Esophagus (tissue), 2 donors: Measurements from ENCODE around the gene CRB1. TPM values are rescaled to one million over a fixed set of nuclear protein-coding genes. Genes with fewer than 3 reads are reported as not detected.

Source experiments
- H3K27ac ChIP-seq, 2 donors: one replicate each; pipeline ENCODE4 v1.5.1; 2013; ENCODE audit warnings: low read depth in 2 of 2, mild to moderate bottlenecking in 2 of 2, inconsistent platforms in 1 of 2, low read length in 1 of 2, moderate library complexity in 1 of 2
- H3K27me3 ChIP-seq, 2 donors: one replicate each; pipeline ENCODE4 v1.6.1; 2013; ENCODE audit warnings: low read length in 2 of 2, control low read depth in 1 of 2, mild to moderate bottlenecking in 1 of 2; ENCODE audit not compliant: insufficient read depth in 2 of 2, control insufficient read depth in 1 of 2
- H3K36me3 ChIP-seq, 2 donors: one replicate each; pipeline ENCODE4 v1.6.1; 2013; ENCODE audit warnings: low read length in 1 of 2; ENCODE audit not compliant: control insufficient read depth in 2 of 2, insufficient read depth in 2 of 2
- H3K4me1 ChIP-seq, 2 donors: one replicate each; pipeline ENCODE4 v1.6.1; 2013; ENCODE audit warnings: low read length in 1 of 2; ENCODE audit not compliant: control insufficient read depth in 2 of 2, insufficient read depth in 2 of 2
- H3K4me3 ChIP-seq, 2 donors: one replicate each; pipeline ENCODE4 v1.5.1; 2013; ENCODE audit warnings: low read length in 2 of 2, mild to moderate bottlenecking in 2 of 2, low read depth in 1 of 2, moderate library complexity in 1 of 2
- H3K9me3 ChIP-seq, 2 donors: one replicate each; pipeline ENCODE4 v1.6.1; 2013; ENCODE audit warnings: mild to moderate bottlenecking in 2 of 2, low read depth in 1 of 2, low read length in 1 of 2, moderate library complexity in 1 of 2; ENCODE audit not compliant: control insufficient read depth in 2 of 2, insufficient read depth in 1 of 2
- WGBS, 2 donors: extraction: QIAGEN DNeasy Blood & Tissue Kit; methylation state at CpG; one replicate each; pipeline ENCODE4 v1.1.7; 2013; 5-methylcytosine and 5-hydroxymethylcytosine counted together
- polyA plus RNA-seq, 2 donors: library from polyadenylated mRNA; stranded (reverse); fragments of 200-250 nt; gene quantifications; one replicate each; pipeline ENCODE4 v1.2.3, GENCODE V29; 2013
- donor health status: healthy with polysubstance abuse.
- donor health status: Bipolar disorder and iron deficiency.

Gene CRB1
- polyA plus RNA-seq, 2 donors = 0.01 TPM; not detected in 1

GRCh38 chr1:197250616-197251015 is 17.4 kb upstream of the CRB1 start:
- Histone ChIP-seq H3K4me1 (no peaks in the 10 kb centered on the region), H3K27ac (no peak overlapping the region), H3K27me3 (no peaks in the 10 kb centered on the region), H3K36me3 (no peaks in the 10 kb centered on the region), H3K4me3 (no peak overlapping the region), H3K9me3 (no peaks in the 10 kb centered on the region)
- 55% methylated on average over 2 of the region's 2 CpGs for WGBS, 2 donors

GRCh38 chr1:197252973-197253372 is 15.1 kb upstream of the CRB1 start:
- no peaks in the 10 kb centered on the region for H3K36me3 ChIP-seq
- no peak overlapping the region for H3K4me3 ChIP-seq
- no peaks in the 10 kb centered on the region for H3K4me1 ChIP-seq
- no peak overlapping the region for H3K27ac ChIP-seq
- no peaks in the 10 kb centered on the region for H3K9me3 ChIP-seq
- H3K27me3 ChIP-seq = no peaks in the 10 kb centered on the region
- 52 to 62% methylated on average over 4 of the region's 4 CpGs for WGBS, 2 donors

- no peak overlapping the region for H3K4me3 ChIP-seq
- no peaks in the 10 kb centered on the region for H3K9me3 ChIP-seq
- H3K4me1 ChIP-seq = no peaks in the 10 kb centered on the region
- no peaks in the 10 kb centered on the region for H3K27me3 ChIP-seq
- 52 to 57% methylated on average over 1 of the region's 1 CpG for WGBS, 2 donors
- H3K36me3 ChIP-seq = no peaks in the 10 kb centered on the region
- no peak overlapping the region for H3K27ac ChIP-seq
Observed at GRCh38 chr1:197254866-197255265, 13.2 kb upstream of the CRB1 start.

GRCh38 chr1:197264936-197265567 is 3.0 kb upstream of the CRB1 start:
- Histone ChIP-seq H3K4me3 (no peak overlapping the region), H3K36me3 (no peaks in the 10 kb centered on the region), H3K9me3 (no peaks in the 10 kb centered on the region), H3K4me1 (no peaks in the 10 kb centered on the region), H3K27ac (no peak overlapping the region), H3K27me3 (no peaks in the 10 kb centered on the region)
- 81 to 83% methylated on average over 1 of the region's 1 CpG for WGBS, 2 donors

GRCh38 chr1:197269053-197269452 is 1.0 kb downstream of the CRB1 start:
- Histone ChIP-seq H3K27me3 (no peaks in the 10 kb centered on the region), H3K27ac (no peak overlapping the region), H3K9me3 (no peaks in the 10 kb centered on the region), H3K4me3 (no peak overlapping the region), H3K36me3 (no peaks in the 10 kb centered on the region), H3K4me1 (no peaks in the 10 kb centered on the region)
- WGBS, 2 donors = 34 to 37% methylated on average over 6 of the region's 6 CpGs

GRCh38 chr1:197272791-197273190 is 4.7 kb downstream of the CRB1 start:
- no peaks in the 10 kb centered on the region for H3K27me3 ChIP-seq
- no peaks in the 10 kb centered on the region for H3K36me3 ChIP-seq
- H3K4me3 ChIP-seq = no peak overlapping the region
- H3K4me1 ChIP-seq = no peaks in the 10 kb centered on the region
- no peaks in the 10 kb centered on the region for H3K9me3 ChIP-seq
- H3K27ac ChIP-seq = no peak overlapping the region

- no peak overlapping the region for H3K27ac ChIP-seq
- H3K9me3 ChIP-seq = no peaks in the 10 kb centered on the region
- H3K4me1 ChIP-seq = no peaks in the 10 kb centered on the region
- no peak overlapping the region for H3K4me3 ChIP-seq
- no peaks in the 10 kb centered on the region for H3K36me3 ChIP-seq
- H3K27me3 ChIP-seq = no peaks in the 10 kb centered on the region
- WGBS, 2 donors = 80 to 85% methylated on average over 3 of the region's 3 CpGs
Observed at GRCh38 chr1:197277166-197277565, 9.1 kb downstream of the CRB1 start.

GRCh38 chr1:197284325-197284724 is 16.3 kb downstream of the CRB1 start:
- Histone ChIP-seq H3K27ac (no peak overlapping the region), H3K4me3 (no peak overlapping the region), H3K27me3 (no peaks in the 10 kb centered on the region), H3K36me3 (no peaks in the 10 kb centered on the region), H3K9me3 (no peaks in the 10 kb centered on the region), H3K4me1 (no peaks in the 10 kb centered on the region)
- 75 to 77% methylated on average over 3 of the region's 3 CpGs for WGBS, 2 donors

- 76 to 81% methylated on average over 2 of the region's 2 CpGs for WGBS, 2 donors
- no peak overlapping the region for H3K27ac ChIP-seq
- no peaks in the 10 kb centered on the region for H3K36me3 ChIP-seq
- no peaks in the 10 kb centered on the region for H3K4me1 ChIP-seq
- H3K27me3 ChIP-seq = no peaks in the 10 kb centered on the region
- H3K9me3 ChIP-seq = no peaks in the 10 kb centered on the region
- no peak overlapping the region for H3K4me3 ChIP-seq
Observed at GRCh38 chr1:197284966-197285365, 16.9 kb downstream of the CRB1 start.

- no peaks in the 10 kb centered on the region for H3K36me3 ChIP-seq
Observed at GRCh38 chr1:197285526-197286205, 17.6 kb downstream of the CRB1 start.

More at GRCh38 chr1:197285526-197286205, 17.6 kb downstream of the CRB1 start:
- H3K27ac ChIP-seq = no peak overlapping the region
- no peaks in the 10 kb centered on the region for H3K4me1 ChIP-seq
- no peaks in the 10 kb centered on the region for H3K27me3 ChIP-seq
- 55 to 57% methylated on average over 4 of the region's 4 CpGs for WGBS, 2 donors
- H3K9me3 ChIP-seq = no peaks in the 10 kb centered on the region
- no peak overlapping the region for H3K4me3 ChIP-seq
